Esophagus mucosa (tissue), 1 donor: ENCODE results near the gene DMXL2. TPM values are rescaled to one million over a fixed set of nuclear protein-coding genes. Genes with fewer than 3 reads are reported as not detected.
A peak's percentile ranks its signal among the peaks of the same experiment; 100 is the strongest.

Experiments used
- ATAC-seq: fragments of 200-7000 bp; cut with Tn5 transposase; one replicate; pipeline ENCODE4 v1.9.1; 2020
- total RNA-seq: library from RNA; stranded (reverse); gene quantifications from one replicate; pipeline ENCODE4 v1.2.4, GENCODE V29; 2023
- donor health status: DM: yes; HTN: yes; CAD: no.

DMXL2 gene
- total RNA-seq, 1 donor from 2014 or later = 4.4 TPM

DNA sequence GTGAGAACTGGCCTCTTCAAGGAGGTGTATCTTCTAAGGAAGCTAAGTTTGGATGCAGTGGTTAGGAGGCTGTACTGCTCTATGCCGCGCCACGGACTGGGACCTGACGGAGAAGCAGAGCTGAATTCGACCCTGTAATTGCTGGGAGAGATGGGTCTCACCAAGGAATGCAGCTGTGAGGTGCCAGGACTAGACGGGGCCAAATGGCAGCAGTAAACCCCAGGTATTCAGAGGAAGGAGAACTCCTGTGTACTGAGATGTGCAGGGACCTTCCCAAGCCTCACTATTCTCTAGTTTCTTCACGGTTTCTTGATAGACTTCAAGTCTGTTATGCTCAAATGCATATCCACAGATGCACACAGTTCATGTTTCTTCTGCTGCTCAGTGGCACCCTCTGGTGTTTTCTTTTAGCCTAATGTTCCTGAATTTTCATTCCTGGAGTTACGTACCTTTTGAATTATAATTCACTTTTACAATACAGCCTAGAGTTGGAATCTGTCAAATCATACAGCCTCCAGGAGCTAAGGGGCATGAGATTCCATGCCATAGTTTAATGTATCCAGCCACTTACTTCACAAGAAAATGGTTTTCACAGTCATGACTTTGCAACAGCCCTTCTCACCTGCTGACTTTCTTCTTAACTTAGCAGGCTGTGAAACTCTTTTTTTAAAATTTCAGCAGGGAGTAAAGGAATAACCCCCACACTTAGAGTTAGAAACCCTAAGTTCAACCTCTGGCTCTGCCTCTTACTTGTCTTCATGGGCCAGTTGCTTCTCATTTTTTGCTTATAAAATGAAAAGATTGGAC, 219.3 kb downstream of the DMXL2 start:
- ATAC-seq = no peak

DNA sequence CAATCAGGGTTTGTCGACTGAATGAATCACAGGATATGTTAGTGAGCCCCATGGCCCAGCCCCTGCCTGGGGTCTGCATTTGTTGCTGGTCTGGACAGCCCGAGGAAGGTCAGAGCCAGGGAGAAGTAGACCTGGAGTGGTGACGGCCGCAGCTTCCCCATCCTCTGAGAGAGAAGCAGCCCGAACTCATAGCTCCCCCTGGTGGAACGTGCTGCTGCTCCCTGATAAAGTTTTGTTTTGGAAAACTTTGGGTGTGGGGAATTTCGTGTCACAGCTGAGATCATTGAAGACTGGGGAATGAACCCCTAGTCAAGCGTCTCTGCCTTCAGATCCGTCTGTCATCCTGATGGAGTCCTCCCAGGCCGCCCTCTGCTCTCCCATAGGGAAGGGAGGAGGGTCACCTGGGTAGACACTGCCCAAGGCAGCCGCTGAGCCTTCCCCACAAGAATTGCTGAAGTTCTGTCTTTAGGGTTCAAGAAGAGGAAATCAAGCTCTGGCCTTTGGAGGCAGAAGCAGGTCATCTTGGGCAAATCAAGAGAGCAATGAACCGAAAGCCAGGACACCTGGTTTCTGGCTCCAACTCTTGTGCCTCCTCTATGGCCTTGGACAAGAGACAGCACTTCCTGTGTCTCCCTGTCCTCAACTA, 220.6 kb downstream of the DMXL2 start:
- ATAC-seq = peak; percentile 39

DNA sequence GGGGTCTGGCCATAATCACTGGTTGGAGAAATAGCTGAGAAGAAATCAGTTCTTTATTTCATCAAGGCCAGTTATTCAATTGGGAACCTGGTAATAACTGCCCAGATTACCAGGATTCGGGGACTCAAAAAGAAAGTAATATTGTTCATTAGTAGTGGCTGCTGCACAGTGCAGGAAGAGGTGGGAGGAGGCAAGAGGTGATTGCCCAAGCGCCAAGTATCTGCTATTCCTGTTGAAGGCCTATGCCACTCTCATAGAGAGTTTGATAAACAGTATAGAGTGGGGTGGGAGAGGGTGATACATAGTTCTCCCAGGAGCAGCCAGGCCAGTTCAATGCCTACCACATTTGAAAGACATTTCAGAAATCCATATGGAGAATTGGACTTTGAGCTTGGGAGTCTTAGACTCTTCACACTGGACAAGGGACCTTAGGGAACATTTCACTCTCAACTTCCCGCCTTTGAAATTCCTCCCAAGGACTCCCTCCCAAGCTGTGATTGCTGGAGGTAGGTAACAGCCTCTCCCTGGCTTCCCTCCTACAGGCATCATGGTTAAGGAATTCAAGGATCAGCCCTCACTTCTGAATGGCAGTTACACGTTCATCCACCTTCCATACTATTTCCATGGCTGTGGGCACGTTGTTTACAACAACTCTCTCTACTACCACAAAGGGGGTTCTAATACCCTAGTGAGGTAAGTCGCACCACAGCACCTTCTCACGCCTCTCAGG, 221.4 kb downstream of the DMXL2 start:
- no peak for ATAC-seq

DNA sequence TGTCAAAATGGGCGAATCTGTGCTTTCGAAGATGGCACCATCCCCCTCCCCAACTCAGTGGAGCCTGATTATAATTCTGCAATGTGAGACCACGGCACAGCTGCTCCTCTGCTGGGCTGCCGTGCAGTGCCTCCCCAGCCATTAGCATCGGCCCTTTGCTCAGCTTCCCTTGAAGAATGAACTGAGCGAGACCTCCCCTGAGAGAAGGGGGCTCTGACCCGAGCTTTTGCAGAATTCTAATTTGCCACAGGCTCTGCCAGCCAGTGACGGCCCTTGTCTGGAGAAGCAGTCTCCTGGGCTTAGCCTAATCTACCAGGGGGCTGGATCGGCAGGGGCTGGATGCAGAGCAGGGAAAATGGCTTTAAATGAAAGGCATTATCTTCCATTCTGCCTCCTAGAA, 223.9 kb downstream of the DMXL2 start:
- no peak for ATAC-seq

Other genes starting within 250 kb of the DMXL2 start
- not detected for gene SCG3, start 58.7 kb upstream of the DMXL2 start, total RNA-seq
- gene LYSMD2, start 114.9 kb upstream of the DMXL2 start, total RNA-seq = 6.1 TPM
- gene TMOD2, start 128.8 kb upstream of the DMXL2 start, total RNA-seq = 4.1 TPM
- gene TMOD3, start 206.9 kb upstream of the DMXL2 start, total RNA-seq = 83.5 TPM